Measurements from ENCODE around the gene NFAT5.
"Not testable (repeated sequence)": the region's sequence is repeated elsewhere in the genome, so short reads cannot be mapped to it uniquely, and the experiment has no call there.

The NFAT5 gene

DNA sequence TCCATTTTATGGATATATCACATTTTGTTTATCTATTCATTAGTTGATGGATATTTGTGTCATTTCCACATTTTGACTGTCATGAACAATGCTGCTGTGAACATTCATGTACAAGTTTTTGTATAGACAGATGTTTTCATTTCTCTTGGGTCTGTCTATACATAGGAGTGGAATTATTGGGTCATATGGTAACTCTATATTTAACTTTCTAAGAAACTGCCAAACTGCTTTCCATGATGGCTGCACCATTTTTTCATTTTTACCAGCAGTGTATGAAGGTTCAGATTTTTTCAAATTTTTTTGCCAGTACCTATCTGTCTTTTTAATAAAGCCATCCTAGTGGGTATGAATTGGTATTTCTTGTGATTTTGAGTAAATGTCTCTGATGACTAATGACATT is 15.5 kb downstream of the NFAT5 start:
- no peak overlapping the region for H3K9ac ChIP-seq (ENCODE audit: low read length)
- H3K36me3 ChIP-seq (ENCODE audit: control insufficient read depth, low read depth, low read length), result no peaks in the 10 kb centered on the region
- no peaks in the 10 kb centered on the region for H3K9me3 ChIP-seq (ENCODE audit: control insufficient read depth, low read depth, low read length)
- no peak overlapping the region for H3K4me3 ChIP-seq (ENCODE audit: low read length)
- H3K27me3 ChIP-seq (ENCODE audit: control insufficient read depth, insufficient read depth, low read length), result no peaks in the 10 kb centered on the region
- H3K4me1 ChIP-seq (ENCODE audit: control insufficient read depth, low read depth, low read length), result no peaks in the 10 kb centered on the region
- H3K27ac ChIP-seq (ENCODE audit: low read length), result no peak overlapping the region

DNA sequence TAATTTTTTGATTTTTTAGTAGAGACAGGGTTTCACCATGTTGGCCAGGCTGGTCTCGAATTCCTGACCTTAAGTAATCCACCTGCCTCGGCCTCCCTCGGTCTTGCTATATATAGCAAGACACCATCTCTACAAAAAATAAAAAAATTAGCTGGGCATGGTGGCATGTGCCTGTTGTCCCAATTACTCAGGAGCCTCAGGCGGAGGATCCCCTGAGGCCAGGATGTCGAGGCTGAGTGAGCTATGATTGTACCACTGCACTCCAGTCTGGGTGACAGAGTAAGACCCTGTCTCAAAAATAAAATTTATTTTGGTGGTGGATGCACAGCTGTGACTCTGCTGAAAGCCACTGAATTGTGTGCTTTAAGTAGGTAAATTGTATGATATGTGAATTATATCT is 18.7 kb downstream of the NFAT5 start:
- not testable (repeated sequence) for H3K9me3 ChIP-seq (ENCODE audit: control insufficient read depth, low read depth, low read length); H3K27me3 ChIP-seq (ENCODE audit: control insufficient read depth, insufficient read depth, low read length); H3K4me1 ChIP-seq (ENCODE audit: control insufficient read depth, low read depth, low read length); H3K27ac ChIP-seq (ENCODE audit: low read length); H3K4me3 ChIP-seq (ENCODE audit: low read length); H3K36me3 ChIP-seq (ENCODE audit: control insufficient read depth, low read depth, low read length); H3K9ac ChIP-seq (ENCODE audit: low read length)

DNA sequence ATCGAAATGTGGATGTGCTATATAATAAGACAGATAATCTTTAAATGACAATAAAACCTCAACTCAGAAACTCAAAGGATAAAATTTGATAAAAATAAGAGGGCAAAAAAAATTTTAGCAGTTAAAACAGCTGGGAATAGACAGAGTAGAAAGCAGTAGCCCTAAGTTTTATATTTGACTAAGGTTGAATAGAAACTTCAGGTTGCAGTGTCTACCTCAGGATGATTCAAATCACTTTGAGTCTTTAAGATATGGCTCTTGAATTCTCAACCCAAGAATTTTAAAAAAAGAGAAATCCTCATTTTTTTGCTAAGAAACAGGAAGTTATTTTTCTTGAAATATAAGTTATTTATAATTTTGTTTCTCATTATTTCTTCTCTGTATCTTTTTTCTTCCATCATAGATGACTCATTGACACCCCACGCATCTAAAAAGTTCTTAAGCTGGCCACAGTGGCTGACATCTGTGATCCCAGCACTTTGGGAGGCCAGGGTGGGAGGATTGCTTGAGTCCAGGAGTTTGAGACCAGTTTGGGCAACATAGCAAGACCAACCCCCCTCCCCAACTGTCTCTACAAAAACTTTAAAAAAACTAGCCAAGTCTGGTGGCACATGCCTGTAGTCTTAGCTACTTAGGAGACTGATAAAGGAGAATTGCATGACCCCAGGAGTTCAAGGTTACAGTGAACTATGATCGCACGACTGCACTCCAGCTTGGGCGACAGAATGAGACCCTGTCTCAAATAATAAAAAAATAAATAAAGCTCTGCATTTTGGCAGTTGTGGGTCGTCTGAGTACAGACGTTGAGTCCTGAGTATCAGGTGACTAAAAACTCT is 23.9 kb downstream of the NFAT5 start:
- Histone ChIP-seq H3K9me3 (ENCODE audit: control insufficient read depth, low read depth, low read length) (no peaks in the 10 kb centered on the region), H3K4me3 (ENCODE audit: low read length) (no peak overlapping the region), H3K27me3 (ENCODE audit: control insufficient read depth, insufficient read depth, low read length) (no peaks in the 10 kb centered on the region), H3K4me1 (ENCODE audit: control insufficient read depth, low read depth, low read length) (no peaks in the 10 kb centered on the region), H3K9ac (ENCODE audit: low read length) (no peak overlapping the region), H3K36me3 (ENCODE audit: control insufficient read depth, low read depth, low read length) (no peaks in the 10 kb centered on the region), H3K27ac (ENCODE audit: low read length) (no peak overlapping the region)

DNA sequence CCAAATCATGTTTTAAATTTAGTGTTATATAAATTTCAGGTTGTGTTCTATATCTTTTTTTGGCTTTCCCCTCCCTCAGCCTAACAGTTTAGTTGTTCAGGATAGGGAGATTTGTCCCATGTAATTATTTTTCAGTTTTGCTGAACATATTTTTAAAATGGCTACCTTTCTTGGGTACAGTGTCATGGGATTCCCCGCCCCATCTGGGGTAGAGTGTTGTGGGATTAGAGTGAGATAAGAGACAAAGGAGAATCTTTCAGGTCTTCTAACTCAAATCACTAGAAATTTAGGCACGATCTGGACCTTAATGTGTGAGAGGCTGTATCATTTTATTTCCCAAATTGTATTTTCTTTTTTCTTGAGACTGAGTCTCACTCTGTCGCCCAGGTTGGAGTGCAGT is 24.8 kb downstream of the NFAT5 start:
- no peak overlapping the region for H3K9ac ChIP-seq (ENCODE audit: low read length)
- no peaks in the 10 kb centered on the region for H3K36me3 ChIP-seq (ENCODE audit: control insufficient read depth, low read depth, low read length)
- H3K27ac ChIP-seq (ENCODE audit: low read length), result no peak overlapping the region

DNA sequence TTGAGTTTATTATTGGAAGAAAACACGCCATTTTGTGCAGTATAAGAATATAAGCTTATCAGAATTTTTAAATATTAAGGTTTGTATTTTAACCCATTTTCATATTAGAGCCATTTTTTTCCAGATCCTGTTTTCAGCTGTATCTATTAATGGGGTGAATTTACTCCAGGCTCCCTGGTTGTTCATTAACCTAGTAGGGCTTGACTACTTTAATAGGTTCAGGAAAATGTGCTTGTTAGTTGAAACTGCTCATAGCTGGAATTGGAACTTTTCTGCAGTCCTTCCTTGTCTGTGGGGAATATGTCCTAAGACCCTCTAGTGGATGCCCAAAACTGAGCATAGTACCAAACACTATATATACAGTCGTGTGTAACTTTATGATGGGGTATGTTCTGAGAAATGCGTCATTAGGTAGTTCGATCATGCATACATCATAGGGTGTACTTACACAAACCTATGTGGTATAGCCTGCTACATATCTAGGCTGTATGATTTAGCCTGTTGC is 28.0 kb downstream of the NFAT5 start:
- Histone ChIP-seq H3K36me3 (ENCODE audit: control insufficient read depth, low read depth, low read length) (no peaks in the 10 kb centered on the region), H3K27ac (ENCODE audit: low read length) (no peak overlapping the region), H3K4me1 (ENCODE audit: control insufficient read depth, low read depth, low read length) (no peaks in the 10 kb centered on the region)

More for the DNA sequence above, 24.8 kb downstream of the NFAT5 start:
- Histone ChIP-seq H3K4me1 (ENCODE audit: control insufficient read depth, low read depth, low read length) (no peaks in the 10 kb centered on the region), H3K9me3 (ENCODE audit: control insufficient read depth, low read depth, low read length) (no peaks in the 10 kb centered on the region), H3K4me3 (ENCODE audit: low read length) (no peak overlapping the region), H3K27me3 (ENCODE audit: control insufficient read depth, insufficient read depth, low read length) (no peaks in the 10 kb centered on the region)

DNA sequence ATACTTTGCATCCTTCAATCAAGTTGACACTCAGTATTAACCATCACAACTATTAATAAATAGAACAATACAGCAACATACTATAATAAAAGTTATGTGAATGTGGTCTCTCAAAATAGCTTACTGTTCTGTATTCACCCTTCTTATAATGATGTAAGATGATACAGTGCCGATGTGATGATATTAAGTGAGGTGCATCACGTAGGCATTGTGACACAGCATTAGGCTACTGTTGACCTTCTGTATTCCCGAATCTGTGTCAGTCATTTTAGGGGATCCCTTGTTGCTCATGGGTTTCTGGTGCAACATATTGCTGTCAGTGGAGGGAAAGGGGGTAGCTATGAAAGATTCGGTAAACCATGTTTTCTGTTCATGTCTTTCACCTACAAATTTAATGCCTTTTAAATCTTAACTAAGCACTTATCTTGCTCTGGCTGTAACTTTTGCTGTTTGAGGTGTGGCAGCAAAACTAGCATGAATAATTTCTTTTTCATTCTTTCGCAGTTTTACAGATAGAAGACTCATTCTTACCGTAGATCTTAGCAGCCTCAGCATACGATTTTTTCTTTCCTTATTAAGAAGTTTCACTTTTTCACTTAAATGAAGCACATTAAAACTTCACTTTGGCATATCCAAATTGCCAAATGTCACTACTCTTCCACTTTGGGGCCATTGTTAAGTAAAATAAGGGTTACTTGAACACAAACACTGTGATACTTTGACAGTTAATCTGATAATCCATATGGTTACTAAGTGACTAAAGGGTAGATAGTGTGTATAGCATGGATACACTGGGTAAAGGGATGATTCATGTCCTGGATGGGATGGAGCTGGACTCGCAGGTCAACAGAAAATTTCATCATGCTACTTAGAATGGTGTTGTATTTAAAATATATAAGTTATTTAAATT is 29.6 kb downstream of the NFAT5 start:
- Histone ChIP-seq H3K36me3 (ENCODE audit: control insufficient read depth, low read depth, low read length) (no peaks in the 10 kb centered on the region), H3K27ac (ENCODE audit: low read length) (no peak overlapping the region), H3K4me1 (ENCODE audit: control insufficient read depth, low read depth, low read length) (no peaks in the 10 kb centered on the region), H3K9ac (ENCODE audit: low read length) (no peak overlapping the region), H3K4me3 (ENCODE audit: low read length) (no peak overlapping the region), H3K27me3 (ENCODE audit: control insufficient read depth, insufficient read depth, low read length) (no peaks in the 10 kb centered on the region), H3K9me3 (ENCODE audit: control insufficient read depth, low read depth, low read length) (no peaks in the 10 kb centered on the region)

More for the DNA sequence above, 28.0 kb downstream of the NFAT5 start:
- H3K9ac ChIP-seq (ENCODE audit: low read length), result no peak overlapping the region
- no peaks in the 10 kb centered on the region for H3K27me3 ChIP-seq (ENCODE audit: control insufficient read depth, insufficient read depth, low read length)
- no peak overlapping the region for H3K4me3 ChIP-seq (ENCODE audit: low read length)
- H3K9me3 ChIP-seq (ENCODE audit: control insufficient read depth, low read depth, low read length), result no peaks in the 10 kb centered on the region

DNA sequence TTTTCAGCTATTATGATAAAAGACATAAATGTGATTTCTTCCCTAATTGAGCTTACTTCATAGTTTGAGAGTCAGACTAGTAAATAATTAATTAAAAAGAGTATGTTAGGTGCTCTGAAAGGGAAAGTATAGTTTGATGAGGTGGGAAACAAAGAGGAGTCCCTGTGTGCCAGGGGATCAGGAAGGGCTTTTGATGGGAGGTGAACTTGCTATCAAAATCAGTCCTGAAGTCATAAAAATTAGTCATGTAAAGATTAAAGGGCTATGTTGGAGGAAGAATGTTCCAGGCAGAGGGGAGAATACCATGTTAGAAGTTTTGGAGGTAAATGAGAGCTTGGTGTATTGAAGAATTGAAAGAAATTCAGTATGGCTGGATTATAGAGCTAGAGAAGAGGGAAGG is 31.0 kb downstream of the NFAT5 start:
- Histone ChIP-seq H3K27me3 (ENCODE audit: control insufficient read depth, insufficient read depth, low read length) (no peaks in the 10 kb centered on the region), H3K27ac (ENCODE audit: low read length) (no peak overlapping the region), H3K4me3 (ENCODE audit: low read length) (no peak overlapping the region), H3K9me3 (ENCODE audit: control insufficient read depth, low read depth, low read length) (no peaks in the 10 kb centered on the region), H3K36me3 (ENCODE audit: control insufficient read depth, low read depth, low read length) (no peaks in the 10 kb centered on the region), H3K4me1 (ENCODE audit: control insufficient read depth, low read depth, low read length) (no peaks in the 10 kb centered on the region), H3K9ac (ENCODE audit: low read length) (no peak overlapping the region)

DNA sequence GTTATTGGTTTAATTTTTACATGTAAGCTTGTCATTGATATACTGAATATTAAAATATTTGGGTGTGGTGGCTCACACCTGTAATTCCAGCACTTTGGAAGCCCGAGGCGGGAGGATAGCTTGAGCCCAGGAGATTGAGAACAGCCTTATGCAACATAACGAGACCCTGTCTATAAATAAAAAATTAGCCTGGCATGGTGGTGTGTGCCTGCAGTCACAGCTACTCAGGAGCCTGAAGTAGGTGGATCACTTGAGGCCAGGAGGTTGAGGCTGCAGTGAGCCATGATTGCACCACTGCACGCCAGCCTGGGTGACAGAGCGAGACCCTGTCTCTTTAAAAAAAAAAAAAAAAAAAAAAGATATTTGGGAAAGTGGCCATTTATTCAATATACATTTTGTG is 32.3 kb downstream of the NFAT5 start:
- Histone ChIP-seq H3K4me3 (ENCODE audit: low read length) (no peak overlapping the region), H3K4me1 (ENCODE audit: control insufficient read depth, low read depth, low read length) (no peaks in the 10 kb centered on the region), H3K9ac (ENCODE audit: low read length) (no peak overlapping the region), H3K27me3 (ENCODE audit: control insufficient read depth, insufficient read depth, low read length) (no peaks in the 10 kb centered on the region), H3K27ac (ENCODE audit: low read length) (no peak overlapping the region), H3K36me3 (ENCODE audit: control insufficient read depth, low read depth, low read length) (no peaks in the 10 kb centered on the region), H3K9me3 (ENCODE audit: control insufficient read depth, low read depth, low read length) (no peaks in the 10 kb centered on the region)

DNA sequence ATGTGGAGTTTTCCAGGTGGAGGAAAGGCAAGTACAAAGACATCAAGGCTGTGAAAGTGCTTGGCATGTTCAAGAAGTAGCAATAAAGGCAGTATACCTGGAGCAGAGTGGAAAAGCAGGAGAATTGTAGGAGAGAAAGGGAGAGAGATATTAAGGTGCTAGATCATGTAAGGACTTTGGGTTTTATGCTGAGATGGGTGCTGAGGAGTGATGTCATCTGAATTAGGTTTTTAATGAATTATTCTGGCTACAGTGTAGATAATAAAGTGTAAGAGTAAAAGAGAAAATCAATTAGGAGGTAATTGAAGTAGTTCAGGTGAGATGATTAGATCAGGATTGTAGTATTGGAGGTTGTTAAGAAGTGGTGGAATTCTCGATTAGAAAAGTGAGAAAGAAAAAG is 34.0 kb downstream of the NFAT5 start:
- Histone ChIP-seq H3K4me3 (ENCODE audit: low read length) (no peak overlapping the region), H3K27ac (ENCODE audit: low read length) (no peak overlapping the region), H3K9me3 (ENCODE audit: control insufficient read depth, low read depth, low read length) (no peaks in the 10 kb centered on the region), H3K27me3 (ENCODE audit: control insufficient read depth, insufficient read depth, low read length) (no peaks in the 10 kb centered on the region), H3K36me3 (ENCODE audit: control insufficient read depth, low read depth, low read length) (no peaks in the 10 kb centered on the region), H3K4me1 (ENCODE audit: control insufficient read depth, low read depth, low read length) (no peaks in the 10 kb centered on the region), H3K9ac (ENCODE audit: low read length) (no peak overlapping the region)

DNA sequence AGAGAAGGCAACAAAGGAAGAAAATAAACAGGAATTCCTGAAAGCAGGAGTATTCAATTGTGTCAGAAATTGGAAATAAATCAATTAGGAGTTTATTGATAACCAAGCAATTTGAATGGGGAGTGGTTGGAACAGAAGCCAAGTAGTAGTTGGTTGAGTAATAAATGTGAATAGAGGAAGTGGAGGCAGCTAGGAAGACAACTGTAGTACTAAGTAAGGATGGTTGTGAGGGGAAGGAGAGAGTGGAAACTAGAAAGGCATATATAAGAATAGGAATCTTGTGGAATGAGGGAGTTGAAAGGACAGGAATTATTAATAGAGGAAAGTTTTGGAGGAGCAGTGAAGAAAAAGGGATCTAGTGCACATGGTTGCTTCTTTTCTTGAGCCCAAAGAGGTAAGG is 34.4 kb downstream of the NFAT5 start:
- no peaks in the 10 kb centered on the region for H3K27me3 ChIP-seq (ENCODE audit: control insufficient read depth, insufficient read depth, low read length)
- H3K27ac ChIP-seq (ENCODE audit: low read length), result no peak overlapping the region

DNA sequence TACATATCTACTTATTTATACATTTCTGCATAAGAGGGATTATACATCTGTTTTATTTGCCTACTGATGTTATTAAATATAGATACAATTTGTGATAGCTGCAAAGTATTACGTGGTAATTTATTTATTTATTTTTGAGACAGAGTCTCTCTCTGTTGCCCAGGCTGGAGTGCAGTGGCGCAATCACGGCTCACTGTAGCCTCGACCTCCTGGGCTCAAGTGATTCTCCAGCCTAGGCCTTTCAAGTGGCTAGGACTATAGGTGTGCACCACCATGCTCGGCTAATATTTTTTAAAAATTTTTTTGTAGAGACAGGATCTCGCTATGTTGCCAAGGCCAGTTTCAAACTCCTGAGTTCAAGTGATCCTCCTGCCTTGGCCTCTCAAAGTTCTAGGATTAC is 35.5 kb downstream of the NFAT5 start:
- no peaks in the 10 kb centered on the region for H3K27me3 ChIP-seq (ENCODE audit: control insufficient read depth, insufficient read depth, low read length)
- no peaks in the 10 kb centered on the region for H3K9me3 ChIP-seq (ENCODE audit: control insufficient read depth, low read depth, low read length)
- no peak overlapping the region for H3K27ac ChIP-seq (ENCODE audit: low read length)

More for the DNA sequence above, 34.4 kb downstream of the NFAT5 start:
- H3K9ac ChIP-seq (ENCODE audit: low read length), result no peak overlapping the region
- no peaks in the 10 kb centered on the region for H3K36me3 ChIP-seq (ENCODE audit: control insufficient read depth, low read depth, low read length)
- no peaks in the 10 kb centered on the region for H3K4me1 ChIP-seq (ENCODE audit: control insufficient read depth, low read depth, low read length)
- H3K9me3 ChIP-seq (ENCODE audit: control insufficient read depth, low read depth, low read length), result no peaks in the 10 kb centered on the region
- H3K4me3 ChIP-seq (ENCODE audit: low read length), result no peak overlapping the region

More for the DNA sequence above, 35.5 kb downstream of the NFAT5 start:
- H3K4me1 ChIP-seq (ENCODE audit: control insufficient read depth, low read depth, low read length), result no peaks in the 10 kb centered on the region
- no peak overlapping the region for H3K9ac ChIP-seq (ENCODE audit: low read length)
- no peaks in the 10 kb centered on the region for H3K36me3 ChIP-seq (ENCODE audit: control insufficient read depth, low read depth, low read length)
- no peak overlapping the region for H3K4me3 ChIP-seq (ENCODE audit: low read length)

Measured in iPS-18a (cell line).